Measurements from ENCODE around the gene LMNTD1. TPM values are rescaled to one million over a fixed set of nuclear protein-coding genes. Genes with fewer than 3 reads are reported as not detected.

The LMNTD1 gene
- total and polyA plus RNA-seq, 2 experiments from 2014 or later, result 0.87 TPM; not detected in 1

- WGBS (ENCODE audit: low lambda C conversion rate, missing lambda C conversion rate), result 48% methylated on average over 1 of the region's 1 CpG
Observed at GRCh38 chr12:25501549-25501948, 51.5 kb downstream of the LMNTD1 start.

GRCh38 chr12:25500651-25501050 lies 52.4 kb downstream of the LMNTD1 start:
- Histone ChIP-seq H2AFZ (no peak overlapping the region), H4K20me1 (ENCODE audit: insufficient read depth, poor library complexity, severe bottlenecking) (no peaks in the 10 kb centered on the region), H3K4me2 (no peak overlapping the region), H3K9me2 (replicated peaks; ENCODE audit: insufficient read depth) (no peaks in the 10 kb centered on the region), H3K4me3 (no peak overlapping the region), H3K36me3 (replicated peaks; ENCODE audit: insufficient read depth, low read depth) (no peaks in the 10 kb centered on the region), H3K27ac (no peak overlapping the region), H3K4me1 (ENCODE audit: insufficient read depth) (peaks cover 4% of the 10 kb centered on the region), H3K27me3 (no peaks in the 10 kb centered on the region), H3K79me2 (no peaks in the 10 kb centered on the region), H3K9me3 (ENCODE audit: low read depth) (no peaks in the 10 kb centered on the region)
- WGBS (ENCODE audit: low lambda C conversion rate, missing lambda C conversion rate), result 91% methylated on average over 6 of the region's 6 CpGs
- TF ChIP-seq, protein P1, sequence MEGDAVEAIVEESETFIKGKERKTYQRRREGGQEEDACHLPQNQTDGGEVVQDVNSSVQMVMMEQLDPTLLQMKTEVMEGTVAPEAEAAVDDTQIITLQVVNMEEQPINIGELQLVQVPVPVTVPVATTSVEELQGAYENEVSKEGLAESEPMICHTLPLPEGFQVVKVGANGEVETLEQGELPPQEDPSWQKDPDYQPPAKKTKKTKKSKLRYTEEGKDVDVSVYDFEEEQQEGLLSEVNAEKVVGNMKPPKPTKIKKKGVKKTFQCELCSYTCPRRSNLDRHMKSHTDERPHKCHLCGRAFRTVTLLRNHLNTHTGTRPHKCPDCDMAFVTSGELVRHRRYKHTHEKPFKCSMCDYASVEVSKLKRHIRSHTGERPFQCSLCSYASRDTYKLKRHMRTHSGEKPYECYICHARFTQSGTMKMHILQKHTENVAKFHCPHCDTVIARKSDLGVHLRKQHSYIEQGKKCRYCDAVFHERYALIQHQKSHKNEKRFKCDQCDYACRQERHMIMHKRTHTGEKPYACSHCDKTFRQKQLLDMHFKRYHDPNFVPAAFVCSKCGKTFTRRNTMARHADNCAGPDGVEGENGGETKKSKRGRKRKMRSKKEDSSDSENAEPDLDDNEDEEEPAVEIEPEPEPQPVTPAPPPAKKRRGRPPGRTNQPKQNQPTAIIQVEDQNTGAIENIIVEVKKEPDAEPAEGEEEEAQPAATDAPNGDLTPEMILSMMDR (IDR thresholded peaks at IDR 0.05; ENCODE audit: poor library complexity), result no peak
- no peak for TF ChIP-seq EZH2phosphoT487 (IDR thresholded peaks at IDR 0.05; ENCODE audit: low read depth, severe bottlenecking, unreplicated experiment)
- no peak for TF ChIP-seq EZH2 (IDR thresholded peaks at IDR 0.05; ENCODE audit: borderline replicate concordance)
- DNase-seq (ENCODE audit: low spot score), result no peak

More at GRCh38 chr12:25501549-25501948, 51.5 kb downstream of the LMNTD1 start:
- Histone ChIP-seq H3K4me2 (no peak overlapping the region), H2AFZ (no peak overlapping the region), H3K27ac (no peak overlapping the region), H3K79me2 (no peaks in the 10 kb centered on the region), H3K9me2 (replicated peaks; ENCODE audit: insufficient read depth) (no peaks in the 10 kb centered on the region), H3K9me3 (ENCODE audit: low read depth) (no peaks in the 10 kb centered on the region), H3K27me3 (no peaks in the 10 kb centered on the region), H3K4me1 (ENCODE audit: insufficient read depth) (no peaks in the 10 kb centered on the region), H3K36me3 (replicated peaks; ENCODE audit: insufficient read depth, low read depth) (no peaks in the 10 kb centered on the region), H4K20me1 (ENCODE audit: insufficient read depth, poor library complexity, severe bottlenecking) (no peaks in the 10 kb centered on the region), H3K4me3 (no peak overlapping the region)
- TF ChIP-seq, protein P1 (IDR thresholded peaks at IDR 0.05; ENCODE audit: poor library complexity), result no peak
- TF ChIP-seq EZH2phosphoT487 (IDR thresholded peaks at IDR 0.05; ENCODE audit: low read depth, severe bottlenecking, unreplicated experiment), result no peak
- TF ChIP-seq EZH2 (IDR thresholded peaks at IDR 0.05; ENCODE audit: borderline replicate concordance), result no peak
- no peak for DNase-seq (ENCODE audit: low spot score)

DNA sequence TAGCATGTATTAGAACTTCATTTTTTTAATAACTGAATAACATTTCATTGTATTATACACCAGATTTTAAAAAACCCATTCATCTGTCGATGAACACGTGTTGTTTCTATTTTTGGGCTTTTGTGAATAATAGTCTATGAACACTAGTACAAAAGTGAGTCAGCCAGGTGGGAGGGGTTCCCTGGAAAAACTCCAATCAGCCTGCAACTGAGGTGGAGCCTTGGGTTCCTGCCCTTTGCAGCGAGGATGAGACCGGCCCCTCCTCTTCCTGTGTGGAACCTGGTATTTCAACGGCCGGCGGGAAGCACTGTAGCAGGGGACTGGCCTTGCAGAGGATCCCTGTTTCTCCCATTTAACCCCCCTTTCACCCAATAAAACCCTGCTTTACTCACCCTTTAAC lies 56.1 kb downstream of the LMNTD1 start:
- peak overlapping the region; percentile 56 for H3K27ac ChIP-seq
- H3K4me2 ChIP-seq, result no peak overlapping the region
- H3K27me3 ChIP-seq, result no peaks in the 10 kb centered on the region
- no peak overlapping the region for H3K4me3 ChIP-seq
- TF ChIP-seq, protein P1 (IDR thresholded peaks at IDR 0.05; ENCODE audit: poor library complexity), result no peak
- TF ChIP-seq EZH2 (IDR thresholded peaks at IDR 0.05; ENCODE audit: borderline replicate concordance), result no peak
- TF ChIP-seq EZH2phosphoT487 (IDR thresholded peaks at IDR 0.05; ENCODE audit: low read depth, severe bottlenecking, unreplicated experiment), result no peak
- H4K20me1 ChIP-seq (ENCODE audit: insufficient read depth, poor library complexity, severe bottlenecking), result no peaks in the 10 kb centered on the region
- no peaks in the 10 kb centered on the region for H3K9me2 ChIP-seq (replicated peaks; ENCODE audit: insufficient read depth)
- H3K4me1 ChIP-seq (ENCODE audit: insufficient read depth), result peaks cover 9% of the 10 kb centered on the region
- H3K9me3 ChIP-seq (ENCODE audit: low read depth), result no peaks in the 10 kb centered on the region
- WGBS (ENCODE audit: low lambda C conversion rate, missing lambda C conversion rate), result 90% methylated on average over 7 of the region's 7 CpGs
- no peaks in the 10 kb centered on the region for H3K79me2 ChIP-seq
- H3K36me3 ChIP-seq (replicated peaks; ENCODE audit: insufficient read depth, low read depth), result no peaks in the 10 kb centered on the region
- no peak overlapping the region for H2AFZ ChIP-seq
- DNase-seq (ENCODE audit: low spot score), result no peak

All from hepatocyte (in vitro differentiated cells).